Endodermal cell (in vitro differentiated cells): ENCODE results near the gene C1orf198. TPM values are rescaled to one million over a fixed set of nuclear protein-coding genes. Genes with fewer than 3 reads are reported as not detected.

Experiments used
- DNase-seq: peaks from one replicate; pipeline ENCODE4 v3.0.0-alpha.2; 2017
- H3K27ac ChIP-seq: 2 replicates; pipeline ENCODE4 v1.5.1; 2013; ENCODE audit warnings: mild to moderate bottlenecking, low read depth, low read length, moderate library complexity
- H3K27me3 ChIP-seq: 2 replicates; pipeline ENCODE4 v1.6.1; 2013; ENCODE audit warnings: mild to moderate bottlenecking, low read length, moderate library complexity; ENCODE audit not compliant: insufficient read depth, control insufficient read depth, poor library complexity, severe bottlenecking
- H3K36me3 ChIP-seq: 2 replicates; pipeline ENCODE4 v1.7.0; 2013; ENCODE audit warnings: mild to moderate bottlenecking, low read length, moderate library complexity; ENCODE audit not compliant: control insufficient read depth, insufficient read depth
- H3K4me1 ChIP-seq: one replicate; pipeline ENCODE4 v1.7.0; 2013; ENCODE audit warnings: low read length; ENCODE audit not compliant: control insufficient read depth, insufficient read depth
- H3K4me3 ChIP-seq: 2 replicates; pipeline ENCODE4 v1.5.1; 2013; ENCODE audit warnings: mild to moderate bottlenecking, low read length, moderate library complexity
- H3K9ac ChIP-seq: 2 replicates; pipeline ENCODE4 v1.6.1; 2013; ENCODE audit warnings: mild to moderate bottlenecking, low read length, moderate library complexity; ENCODE audit not compliant: poor library complexity, severe bottlenecking; ENCODE audit errors: extremely low read depth
- H3K9me3 ChIP-seq: 2 replicates; pipeline ENCODE4 v1.6.1; 2013; ENCODE audit warnings: mild to moderate bottlenecking, low read length, moderate library complexity; ENCODE audit not compliant: control insufficient read depth
- H3K27ac Mint-ChIP-seq: 2 replicates; pipeline ENCODE4 v1.8.0; 2020; ENCODE audit warnings: mixed read lengths
- H3K27me3 Mint-ChIP-seq: 2 replicates; pipeline ENCODE4 v1.8.0; 2021; ENCODE audit warnings: mild to moderate bottlenecking, mixed read lengths; ENCODE audit not compliant: insufficient read depth
- H3K36me3 Mint-ChIP-seq: 2 replicates; pipeline ENCODE4 v1.8.0; 2020; ENCODE audit warnings: low read depth, mixed read lengths
- H3K4me1 Mint-ChIP-seq: 2 replicates; pipeline ENCODE4 v1.8.0; 2020; ENCODE audit warnings: mixed read lengths
- H3K4me3 Mint-ChIP-seq: 2 replicates; pipeline ENCODE4 v1.8.0; 2020; ENCODE audit warnings: mild to moderate bottlenecking, moderate library complexity, mixed read lengths
- H3K9me3 Mint-ChIP-seq: 2 replicates; pipeline ENCODE4 v1.8.0; 2020; ENCODE audit warnings: mild to moderate bottlenecking, mixed read lengths
- WGBS, 2 experiments: methylation state at CpG; one replicate each; pipeline versions ENCODE4 v1.1.5 to v1.1.7; 2013; ENCODE audit warnings: missing lambda C conversion rate in 2 of 2, mixed read lengths in 1 of 2; ENCODE audit not compliant: insufficient coverage in 1 of 2, insufficient read length in 1 of 2; 5-methylcytosine and 5-hydroxymethylcytosine counted together
- total RNA-seq, 2 donors: library from RNA; stranded (reverse); fragmentation: NEBNext Ultra II Directional in 1 of 2; extraction: Animal tissue kit (Norgen Biotek cat#: 25700) in 1 of 2; gene quantifications; 2 replicates in 1 of 2; 3 replicates in 1 of 2; pipeline ENCODE4 v1.2.1, GENCODE V29; 2021
- TF ChIP-seq, protein P1 (sequence below): fragments of 200-600 bp; sonication (generic); conservative IDR thresholded peaks from 2 replicates; pipeline ENCODE4 v1.5.0; 2021; ENCODE audit warnings: antibody characterized with exemption, mild to moderate bottlenecking

The C1orf198 gene
- total RNA-seq, 2 donors from 2014 or later: 37.5 to 44.8 TPM

DNA sequence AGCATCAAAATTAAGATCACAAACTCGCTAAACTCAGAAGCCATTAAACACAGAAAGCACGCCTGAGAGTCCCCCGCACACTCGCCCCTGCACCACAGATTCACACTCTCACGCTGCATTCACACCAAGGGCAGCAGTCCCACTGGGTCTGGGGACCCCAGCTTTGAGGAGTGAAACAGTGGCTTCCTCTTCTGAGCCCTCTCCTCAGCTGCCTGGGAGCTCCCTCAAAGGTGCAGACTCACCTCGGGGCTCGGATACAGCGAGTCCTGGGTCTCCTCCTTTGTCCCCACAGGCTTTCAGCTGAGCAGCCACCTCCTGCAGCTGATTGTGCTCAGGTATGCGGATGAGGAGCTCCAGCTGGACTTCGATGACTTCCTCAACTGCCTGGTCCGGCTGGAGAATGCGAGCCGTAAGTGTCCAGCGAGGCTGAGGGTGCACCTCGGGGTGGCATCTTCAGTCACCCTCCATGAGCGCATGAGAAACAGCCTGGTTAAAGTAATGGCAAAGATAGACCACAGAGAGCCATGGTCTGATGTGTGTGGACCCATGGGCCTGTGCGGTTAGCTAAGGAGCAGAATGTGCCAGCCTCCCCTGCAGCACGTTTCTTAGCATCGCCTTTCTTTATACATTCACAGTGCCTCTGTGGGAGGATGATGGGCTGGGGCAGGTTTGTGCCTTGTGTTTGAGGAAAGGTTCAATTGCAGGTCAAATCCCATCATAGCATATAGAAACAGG lies 73.3 kb downstream of the C1orf198 start:
- 87 to 91% methylated on average over 15 to 19 of the region's 19 CpGs for WGBS, 2 experiments
- Histone ChIP-seq H3K4me1 (peaks cover 4% of the 10 kb centered on the region), H3K4me3 (no peak overlapping the region), H3K27me3 (no peaks in the 10 kb centered on the region), H3K9me3 (no peaks in the 10 kb centered on the region), H3K27ac (no peak overlapping the region), H3K9ac (no peak overlapping the region), H3K36me3 (no peaks in the 10 kb centered on the region)
- H3K27ac Mint-ChIP-seq: no peak overlapping the region
- peaks cover 38% of the 10 kb centered on the region for H3K27me3 Mint-ChIP-seq
- DNase-seq: peak; percentile 40
- no peak overlapping the region for H3K4me3 Mint-ChIP-seq
- no peaks in the 10 kb centered on the region for H3K4me1 Mint-ChIP-seq
- TF ChIP-seq, protein P1, sequence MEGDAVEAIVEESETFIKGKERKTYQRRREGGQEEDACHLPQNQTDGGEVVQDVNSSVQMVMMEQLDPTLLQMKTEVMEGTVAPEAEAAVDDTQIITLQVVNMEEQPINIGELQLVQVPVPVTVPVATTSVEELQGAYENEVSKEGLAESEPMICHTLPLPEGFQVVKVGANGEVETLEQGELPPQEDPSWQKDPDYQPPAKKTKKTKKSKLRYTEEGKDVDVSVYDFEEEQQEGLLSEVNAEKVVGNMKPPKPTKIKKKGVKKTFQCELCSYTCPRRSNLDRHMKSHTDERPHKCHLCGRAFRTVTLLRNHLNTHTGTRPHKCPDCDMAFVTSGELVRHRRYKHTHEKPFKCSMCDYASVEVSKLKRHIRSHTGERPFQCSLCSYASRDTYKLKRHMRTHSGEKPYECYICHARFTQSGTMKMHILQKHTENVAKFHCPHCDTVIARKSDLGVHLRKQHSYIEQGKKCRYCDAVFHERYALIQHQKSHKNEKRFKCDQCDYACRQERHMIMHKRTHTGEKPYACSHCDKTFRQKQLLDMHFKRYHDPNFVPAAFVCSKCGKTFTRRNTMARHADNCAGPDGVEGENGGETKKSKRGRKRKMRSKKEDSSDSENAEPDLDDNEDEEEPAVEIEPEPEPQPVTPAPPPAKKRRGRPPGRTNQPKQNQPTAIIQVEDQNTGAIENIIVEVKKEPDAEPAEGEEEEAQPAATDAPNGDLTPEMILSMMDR: no peak
- no peaks in the 10 kb centered on the region for H3K9me3 Mint-ChIP-seq
- H3K36me3 Mint-ChIP-seq: no peaks in the 10 kb centered on the region

DNA sequence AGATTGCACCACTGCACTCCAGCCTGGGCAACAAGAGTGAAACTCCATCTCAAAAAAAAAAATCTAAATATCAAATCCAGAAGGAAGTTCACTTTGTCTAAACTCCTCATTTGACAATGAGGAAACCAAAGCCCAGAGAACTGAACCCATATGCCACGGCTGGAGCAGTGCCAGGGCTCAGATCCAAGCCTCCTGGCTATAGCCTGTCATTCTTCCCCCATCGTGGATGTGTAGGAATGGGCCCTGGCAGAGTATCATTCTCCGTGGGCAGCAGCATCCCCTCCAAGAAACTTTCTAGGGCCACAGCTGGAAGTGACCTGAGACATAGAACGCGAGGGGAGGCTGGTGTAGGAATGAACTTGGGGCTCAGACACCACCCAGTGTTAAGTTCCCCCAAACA lies 73.9 kb downstream of the C1orf198 start:
- TF ChIP-seq, protein P1: no peak
- peaks cover 42% of the 10 kb centered on the region for H3K27me3 Mint-ChIP-seq
- H3K4me1 ChIP-seq: peaks cover 4% of the 10 kb centered on the region
- H3K27ac ChIP-seq: no peak overlapping the region
- H3K9ac ChIP-seq: no peak overlapping the region
- H3K4me3 Mint-ChIP-seq: no peak overlapping the region
- H3K4me1 Mint-ChIP-seq: no peaks in the 10 kb centered on the region
- H3K36me3 ChIP-seq: no peaks in the 10 kb centered on the region
- H3K4me3 ChIP-seq: no peak overlapping the region
- H3K9me3 ChIP-seq: no peaks in the 10 kb centered on the region
- H3K9me3 Mint-ChIP-seq: no peaks in the 10 kb centered on the region
- H3K27me3 ChIP-seq: no peaks in the 10 kb centered on the region
- 89 to 95% methylated on average over 5 of the region's 5 CpGs for WGBS, 2 experiments
- no peaks in the 10 kb centered on the region for H3K36me3 Mint-ChIP-seq
- peak; percentile 19 for DNase-seq
- H3K27ac Mint-ChIP-seq: no peak overlapping the region

DNA sequence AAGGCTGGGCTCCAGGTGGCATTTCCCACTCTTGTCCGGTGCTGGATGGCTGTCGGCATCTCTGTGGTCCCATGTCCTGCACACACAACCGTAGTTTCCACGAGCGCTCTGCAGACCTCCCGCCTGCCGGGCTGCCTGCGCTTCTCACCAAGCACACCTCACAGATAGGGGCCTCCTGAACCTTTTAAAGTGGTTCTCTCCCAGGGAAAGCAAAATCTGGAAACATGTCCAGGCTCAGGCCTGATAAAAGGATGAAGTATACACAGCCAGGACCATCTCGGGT lies 74.9 kb downstream of the C1orf198 start:
- Mint-ChIP-seq H3K27me3 (peaks cover 52% of the 10 kb centered on the region), H3K9me3 (no peaks in the 10 kb centered on the region), H3K36me3 (no peaks in the 10 kb centered on the region), H3K27ac (no peak overlapping the region), H3K4me3 (no peak overlapping the region), H3K4me1 (no peaks in the 10 kb centered on the region)
- no peak overlapping the region for H3K27ac ChIP-seq
- peaks cover 4% of the 10 kb centered on the region for H3K4me1 ChIP-seq
- H3K4me3 ChIP-seq: no peak overlapping the region
- DNase-seq: no peak
- WGBS, 2 experiments: 93 to 97% methylated on average over 8 to 9 of the region's 9 CpGs
- TF ChIP-seq, protein P1: no peak
- H3K27me3 ChIP-seq: no peaks in the 10 kb centered on the region
- H3K9me3 ChIP-seq: no peaks in the 10 kb centered on the region
- H3K9ac ChIP-seq: no peak overlapping the region
- no peaks in the 10 kb centered on the region for H3K36me3 ChIP-seq
